Activated T-cell treated with anti-CD3 and anti-CD28 coated beads, Interleukin-2, amount 50 U/mL, for 48 hours (primary cell): Measurements from ENCODE around the gene SP7.
A peak's percentile ranks its signal among the peaks of the same experiment; 100 is the strongest.
"Not testable (repeated sequence)": the region's sequence is repeated elsewhere in the genome, so short reads cannot be mapped to it uniquely, and the experiment has no call there.

Experiments
- DNase-seq, 2 experiments: peaks; one replicate each; pipeline ENCODE4 v3.0.0-alpha.2; 2020

SP7 gene

DNA sequence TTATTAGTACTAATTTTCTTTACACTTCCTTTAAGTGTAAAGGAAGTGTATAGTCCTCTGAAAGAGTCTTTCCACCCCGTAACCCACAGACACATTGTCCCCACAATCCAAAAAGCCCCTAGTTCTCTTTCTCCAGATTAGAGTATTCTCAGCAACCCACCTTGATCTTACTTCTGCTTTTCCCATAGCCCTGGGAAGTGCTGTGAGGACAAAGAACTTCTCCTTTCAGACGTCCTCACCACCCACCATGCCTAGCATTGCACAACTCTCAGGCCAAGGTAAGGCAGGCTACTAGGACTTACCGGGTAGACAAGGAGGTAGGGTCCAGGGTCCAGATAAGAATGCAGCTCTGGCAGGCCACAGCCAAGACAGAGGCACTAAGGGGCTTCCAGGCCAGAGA lies 22.2 kb downstream of the SP7 start:
- no peak for DNase-seq

DNA sequence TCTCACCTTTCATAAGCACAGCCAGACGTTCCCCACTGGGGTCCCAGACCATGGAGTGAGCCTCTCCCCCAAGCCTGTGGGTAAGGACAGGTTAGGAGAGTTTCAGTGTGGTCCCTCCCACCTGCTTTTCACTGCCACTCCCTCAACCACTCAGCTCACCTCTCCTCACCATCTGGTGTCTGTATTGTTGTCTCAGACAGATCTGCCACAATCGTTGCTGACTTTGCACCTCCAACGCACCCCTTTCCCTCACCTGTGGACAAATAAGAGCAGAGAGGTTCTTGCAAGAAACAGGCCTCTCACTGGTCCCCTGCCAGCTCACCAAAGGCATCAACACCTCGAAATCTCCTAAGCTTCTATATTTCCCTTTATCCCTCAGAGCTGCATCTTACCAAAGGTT lies 27.9 kb downstream of the SP7 start:
- DNase-seq, result no peak

DNA sequence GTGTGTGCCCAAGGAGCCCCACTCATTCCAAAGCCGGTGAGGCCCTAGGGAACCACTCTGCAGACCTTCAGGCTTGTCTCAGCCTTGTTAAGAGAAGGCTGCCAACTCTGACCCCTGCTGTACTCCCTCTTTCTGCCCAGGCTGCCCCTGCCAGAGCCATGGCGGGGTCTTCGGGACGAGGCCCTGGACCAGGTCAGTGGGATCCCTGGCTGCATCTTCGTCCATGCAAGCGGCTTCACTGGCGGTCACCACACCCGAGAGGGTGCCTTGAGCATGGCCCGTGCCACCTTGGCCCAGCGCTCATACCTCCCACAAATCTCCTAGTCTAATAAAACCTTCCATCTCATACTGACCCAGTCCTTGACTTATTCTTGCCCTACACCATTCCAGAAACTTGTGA lies 29.3 kb downstream of the SP7 start:
- no peak for DNase-seq

DNA sequence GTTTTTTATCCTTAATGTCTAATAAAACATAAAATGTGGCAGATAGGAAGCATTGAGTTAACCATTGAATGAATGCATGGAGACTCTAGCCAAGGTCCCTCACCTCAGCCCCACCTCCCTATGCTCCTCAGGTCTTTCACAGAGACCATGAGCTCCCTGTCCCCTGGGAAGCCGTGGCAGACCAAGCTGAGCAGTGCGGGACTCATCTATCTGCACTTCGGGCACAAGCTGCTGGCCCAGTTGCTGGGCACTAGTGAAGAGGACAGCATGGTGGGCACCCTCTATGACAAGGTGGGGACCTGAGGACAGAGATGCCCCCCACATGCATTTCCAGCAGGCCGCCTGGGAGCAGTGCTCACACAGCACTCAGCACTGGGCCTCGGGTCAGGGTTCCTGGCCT lies 33.3 kb downstream of the SP7 start:
- DNase-seq, result no peak

DNA sequence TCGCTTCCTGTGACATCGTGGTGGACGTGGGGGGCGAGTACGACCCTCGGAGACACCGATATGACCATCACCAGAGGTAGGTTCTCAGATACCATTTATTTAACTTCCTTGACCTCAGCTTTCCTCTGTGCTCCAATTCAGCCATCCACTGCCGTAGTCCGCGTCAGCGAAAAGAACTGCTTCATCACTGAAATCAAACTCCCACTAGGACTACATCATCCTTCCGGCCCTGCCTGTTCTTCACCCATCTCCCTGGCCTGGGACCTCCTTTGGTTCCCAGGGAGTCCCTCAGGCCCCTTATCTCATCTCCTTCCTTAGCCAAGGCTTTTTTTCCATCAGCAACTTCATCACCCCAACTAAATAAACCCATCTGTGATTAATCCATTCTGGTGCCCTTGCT lies 36.0 kb downstream of the SP7 start:
- DNase-seq, result peak in 1 of 2 experiments; percentile 52

DNA sequence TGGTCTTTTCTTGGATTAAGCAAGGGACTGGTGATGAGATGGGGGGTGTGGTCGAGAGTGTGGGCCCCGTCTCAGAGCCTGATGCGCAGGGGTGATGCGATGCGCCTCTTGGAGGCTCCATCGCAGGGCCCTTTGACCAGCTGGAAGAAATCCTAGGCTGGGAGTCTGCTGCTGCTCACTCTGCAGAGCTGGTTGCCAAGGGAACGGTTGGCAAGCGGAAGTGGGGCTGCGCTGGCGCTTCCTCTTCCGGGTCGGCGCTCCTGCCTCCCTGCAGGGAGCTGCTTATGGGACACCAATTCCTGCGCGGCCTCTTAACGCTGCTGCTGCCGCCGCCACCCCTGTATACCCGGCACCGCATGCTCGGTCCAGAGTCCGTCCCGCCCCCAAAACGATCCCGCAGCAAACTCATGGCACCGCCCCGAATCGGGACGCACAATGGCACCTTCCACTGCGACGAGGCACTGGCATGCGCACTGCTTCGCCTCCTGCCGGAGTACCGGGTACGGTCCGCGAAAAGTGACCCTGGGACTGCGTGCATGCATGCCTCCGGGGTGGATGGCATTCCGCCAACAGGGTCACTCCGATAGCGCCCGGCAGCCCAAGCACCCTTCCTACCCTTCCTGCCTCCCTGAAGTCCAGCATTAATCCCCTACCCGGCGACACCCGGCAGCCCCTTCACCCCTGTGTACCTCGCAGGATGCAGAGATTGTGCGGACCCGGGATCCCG lies 36.5 kb downstream of the SP7 start, which contains the start of gene MYG1:
Gene MYG1, plus strand, starts transcription at position 242 of the 727 bp plus-strand sequence. Its CDS starts 43 bp downstream, at position 285.
- DNase-seq, result peak; percentile 87 to 90

DNA sequence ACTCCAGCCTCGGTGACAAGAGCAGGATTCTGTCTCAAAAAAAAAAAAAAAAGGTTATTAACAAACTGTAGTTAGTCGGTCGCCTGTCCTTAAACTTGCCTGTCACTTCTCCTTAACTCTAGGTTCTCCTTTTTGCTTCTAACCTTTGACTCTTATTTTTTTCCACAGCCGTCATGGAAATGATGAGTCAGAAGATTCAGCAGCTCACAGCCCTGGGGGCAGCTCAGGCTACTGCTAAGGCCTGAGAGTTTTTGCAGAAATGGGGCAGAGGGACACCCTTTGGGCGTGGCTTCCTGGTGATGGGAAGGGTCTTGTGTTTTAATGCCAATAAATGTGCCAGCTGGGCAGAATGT lies 37.1 kb downstream of the SP7 start:
- DNase-seq, result no peak

DNA sequence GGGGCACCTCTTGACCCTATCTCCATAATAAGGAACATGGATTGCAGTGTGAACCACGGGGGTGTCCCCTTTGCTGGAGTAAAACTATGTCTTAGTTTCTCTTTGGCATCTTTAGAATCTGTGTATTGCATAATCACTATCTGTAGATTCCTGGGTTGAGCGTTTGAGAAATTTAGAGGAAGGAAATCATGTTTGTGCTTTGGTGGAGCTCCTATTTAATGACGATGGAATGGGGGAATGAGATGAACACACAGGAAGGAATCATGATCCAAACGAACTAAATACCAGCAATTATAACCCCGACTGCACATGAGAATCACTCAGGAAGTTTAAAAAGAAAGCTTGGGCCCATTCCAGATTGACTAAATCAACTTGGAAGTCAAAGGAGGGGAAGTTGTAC lies 38.0 kb downstream of the SP7 start:
- no peak for DNase-seq

DNA sequence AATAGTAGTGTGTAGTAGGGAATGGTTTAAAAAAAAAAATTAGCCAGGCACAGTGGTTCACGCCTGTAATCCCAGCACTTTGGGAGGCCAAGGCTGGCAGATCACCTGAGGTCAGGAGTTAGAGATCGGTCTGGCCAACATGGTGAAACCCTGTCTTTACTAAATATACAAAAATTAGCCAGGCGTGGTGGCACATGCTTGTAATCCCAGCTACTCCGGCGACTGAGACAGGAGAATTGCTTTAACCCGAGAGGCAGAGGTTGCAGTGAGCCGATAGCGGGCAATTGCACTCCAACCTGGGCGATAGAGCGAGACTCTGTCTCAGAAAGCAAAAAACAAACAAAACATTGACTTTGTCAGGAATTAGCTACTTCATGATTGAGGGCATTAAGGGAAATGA lies 39.0 kb downstream of the SP7 start:
- DNase-seq, result not testable (repeated sequence)

DNA sequence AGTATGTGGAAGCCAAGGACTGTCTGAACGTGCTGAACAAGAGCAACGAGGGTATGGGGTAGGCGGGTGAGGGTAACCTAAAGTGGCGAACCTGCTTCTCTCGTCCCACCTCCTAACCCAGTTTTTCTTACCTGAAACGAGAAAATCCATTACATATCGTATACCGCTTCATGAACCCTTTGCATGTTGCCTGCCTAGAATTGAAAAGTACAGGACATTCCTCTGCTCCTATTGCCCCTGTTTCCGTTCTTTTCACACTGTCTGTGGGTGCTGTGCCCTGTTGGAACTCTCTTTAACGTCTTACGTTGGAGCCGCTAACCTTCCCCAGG lies 40.3 kb downstream of the SP7 start:
- no peak for DNase-seq

DNA sequence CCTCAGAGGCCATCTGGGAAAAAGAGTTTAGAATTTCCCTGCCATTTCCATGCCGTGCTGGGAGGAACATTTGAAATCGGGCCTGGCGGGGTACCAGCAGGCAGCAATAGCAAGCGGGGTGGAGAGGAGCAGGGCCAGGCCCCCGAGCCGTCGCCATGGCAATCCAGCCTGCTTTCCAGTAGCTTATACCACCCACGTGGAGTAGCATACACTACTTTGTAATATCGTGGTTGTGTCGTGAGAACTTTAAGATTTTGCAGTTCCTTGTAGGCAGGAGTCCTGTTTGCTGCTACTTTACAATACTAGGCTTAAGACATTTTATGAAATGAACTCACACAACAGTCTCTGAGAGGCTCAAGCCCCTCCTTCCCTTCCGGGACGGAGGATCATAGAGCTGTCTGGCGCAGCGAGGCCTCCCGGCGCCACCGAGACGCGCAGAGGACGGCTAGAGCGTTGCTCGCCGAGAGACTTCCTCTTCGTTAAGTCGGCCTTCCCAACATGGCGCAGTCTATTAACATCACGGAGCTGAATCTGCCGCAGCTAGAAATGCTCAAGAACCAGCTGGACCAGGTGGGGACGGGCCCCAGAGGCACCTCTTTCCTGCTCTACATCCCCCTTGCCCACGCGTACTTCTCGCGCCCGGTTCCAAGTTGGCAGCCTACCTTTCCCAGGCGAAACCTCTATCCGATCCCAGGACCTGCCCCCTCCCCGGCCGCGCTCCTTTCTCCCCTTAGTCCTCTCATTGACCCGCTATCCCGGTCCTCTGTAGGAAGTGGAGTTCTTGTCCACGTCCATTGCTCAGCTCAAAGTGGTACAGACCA lies 40.9 kb downstream of the SP7 start, which contains the start of gene PFDN5:
Gene PFDN5, plus strand, starts transcription at position 473 of the 821 bp plus-strand sequence. Its CDS starts 26 bp downstream, at position 499.
- peak; percentile 87 to 89 for DNase-seq

DNA sequence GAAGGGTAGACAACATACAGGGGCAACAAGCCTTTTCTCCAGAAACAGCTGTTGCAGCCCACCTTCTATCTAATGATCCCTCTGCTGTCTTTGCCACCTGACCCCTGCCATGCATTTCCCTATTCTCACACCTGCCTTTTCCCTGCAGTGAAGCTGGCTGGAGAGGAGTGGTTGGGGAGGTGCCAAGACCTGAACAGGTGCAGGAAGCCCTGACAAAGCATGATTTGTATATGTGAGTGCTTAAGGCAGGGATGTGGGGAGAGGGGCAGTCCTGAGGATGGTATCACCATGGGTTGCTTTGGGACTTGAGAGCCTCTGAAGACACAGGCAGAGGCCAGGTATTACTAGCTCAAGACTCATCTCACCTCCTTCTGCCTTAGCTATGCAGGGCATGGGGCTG lies 43.7 kb downstream of the SP7 start:
- DNase-seq, result no peak

DNA sequence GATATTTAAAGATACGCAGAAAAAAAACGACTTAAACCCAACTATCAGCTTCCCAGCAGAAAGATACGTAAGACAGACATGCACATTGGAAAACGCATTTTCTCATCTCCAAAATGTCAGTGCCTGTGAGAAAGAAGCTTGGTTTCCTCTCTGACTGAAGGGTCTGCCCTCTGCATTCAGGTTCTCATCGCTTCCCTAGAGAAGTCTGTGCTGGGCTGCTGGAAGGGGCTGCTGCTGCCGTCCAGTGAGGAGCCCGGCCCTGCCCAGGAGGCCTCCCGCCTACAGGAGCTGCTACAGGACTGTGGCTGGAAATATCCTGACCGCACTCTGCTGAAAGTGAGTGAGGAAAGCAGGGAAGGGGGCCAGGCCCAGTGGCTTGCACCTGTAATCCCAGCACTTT lies 45.5 kb downstream of the SP7 start:
- peak; percentile 30 to 37 for DNase-seq

DNA sequence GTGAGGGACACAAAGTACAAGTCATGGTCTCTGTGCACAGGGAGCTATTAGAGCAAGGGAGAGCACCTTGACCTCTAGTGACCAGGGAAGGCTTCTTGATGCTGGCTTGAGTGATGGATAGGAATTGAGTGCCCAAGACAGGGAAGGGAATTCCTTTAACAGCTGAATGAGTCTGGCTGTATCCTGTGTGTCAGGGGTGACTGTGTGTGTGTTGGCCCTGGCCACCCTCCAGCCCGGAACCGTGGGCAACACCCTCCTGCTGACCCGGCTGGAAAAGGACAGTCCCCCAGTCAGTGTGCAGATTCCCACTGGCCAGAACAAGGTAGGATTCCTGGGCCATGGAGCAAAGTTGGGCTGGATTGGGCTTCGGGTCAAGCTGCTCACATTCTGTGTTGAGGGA lies 46.3 kb downstream of the SP7 start:
- DNase-seq, result no peak

DNA sequence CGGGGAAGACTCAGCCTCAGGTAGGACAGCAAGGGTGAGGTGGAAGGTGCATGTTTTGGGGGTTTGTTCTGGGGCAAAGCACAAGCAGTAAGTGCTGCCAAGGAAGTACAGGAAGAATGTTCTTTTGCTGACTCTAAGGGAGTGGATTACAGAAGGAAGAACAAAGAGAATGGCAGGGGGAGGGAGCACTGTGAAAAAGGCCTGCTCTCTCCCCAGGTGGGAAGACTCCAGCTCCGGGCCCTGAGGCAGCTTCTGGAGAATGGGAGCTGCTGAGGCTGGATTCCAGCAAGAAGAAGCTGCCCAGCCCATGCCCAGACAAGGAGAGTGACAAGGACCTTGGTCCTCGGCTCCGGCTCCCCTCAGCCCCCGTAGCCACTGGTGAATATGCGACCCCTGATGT lies 47.8 kb downstream of the SP7 start:
- DNase-seq, result no peak

DNA sequence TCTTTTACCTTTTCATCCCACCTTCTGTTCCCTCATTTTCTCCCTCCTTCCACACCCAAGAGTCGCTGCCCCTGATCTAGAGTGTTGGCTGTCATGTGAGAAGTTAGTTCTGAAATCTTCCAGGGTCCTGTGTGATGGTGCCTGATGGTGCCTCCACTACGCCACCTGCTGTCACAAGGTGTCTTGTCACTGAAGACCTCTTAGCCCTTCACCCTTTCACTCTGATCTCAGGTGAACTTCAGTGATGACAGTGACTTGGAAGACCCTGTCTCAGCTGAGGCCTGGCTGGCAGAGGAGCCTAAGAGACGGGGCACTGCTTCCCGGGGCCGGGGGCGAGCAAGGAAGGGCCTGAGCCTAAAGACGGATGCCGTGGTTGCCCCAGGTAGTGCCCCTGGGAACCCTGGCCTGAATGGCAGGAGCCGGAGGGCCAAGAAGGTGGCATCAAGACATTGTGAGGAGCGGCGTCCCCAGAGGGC lies 48.4 kb downstream of the SP7 start:
- DNase-seq, result peak; percentile 73

DNA sequence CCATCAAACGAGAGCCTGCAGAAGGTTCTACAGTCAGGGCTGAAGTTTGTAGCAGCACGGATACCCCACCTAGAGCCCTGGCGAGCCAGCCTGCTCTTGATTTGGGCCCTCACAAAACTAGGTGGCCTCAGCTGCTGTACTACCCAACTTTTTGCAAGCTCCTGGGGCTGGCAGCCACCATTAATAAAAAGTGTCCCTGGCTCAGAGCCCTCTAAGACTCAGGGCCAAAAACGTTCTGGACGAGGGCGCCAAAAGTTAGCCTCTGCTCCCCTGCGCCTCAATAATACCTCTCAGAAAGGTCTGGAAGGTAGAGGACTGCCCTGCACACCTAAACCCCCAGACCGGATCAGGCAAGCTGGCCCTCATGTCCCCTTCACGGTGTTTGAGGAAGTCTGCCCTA lies 49.7 kb downstream of the SP7 start:
- no peak for DNase-seq

DNA sequence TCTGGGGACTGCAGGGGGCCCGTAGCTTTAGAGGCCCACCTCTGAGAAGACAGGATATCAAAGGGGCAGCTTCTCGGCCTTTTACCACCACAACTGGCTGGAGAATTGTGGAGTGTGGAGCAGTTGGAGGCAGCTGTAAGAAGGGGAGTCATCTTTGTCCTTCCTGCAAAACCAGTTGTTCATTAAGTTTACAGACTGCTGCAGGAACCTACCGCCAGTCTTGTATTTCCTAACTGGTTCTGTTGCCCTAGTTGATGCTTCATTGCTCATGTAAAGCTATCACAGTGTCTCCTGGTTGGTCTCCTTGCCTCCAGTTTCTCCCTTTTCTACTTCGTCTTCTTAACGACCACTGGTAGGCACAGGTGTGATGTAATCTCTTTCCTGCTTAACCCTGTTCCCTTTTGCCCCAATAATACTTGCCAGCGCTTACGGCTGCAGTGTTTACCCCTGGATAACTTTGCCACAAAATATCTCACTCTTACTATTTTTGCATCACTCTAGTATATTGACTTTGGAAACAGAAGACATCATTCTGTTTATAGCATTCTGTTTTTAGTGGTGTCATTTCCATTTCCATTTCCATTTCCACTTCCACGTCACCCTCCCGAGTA lies 56.2 kb downstream of the SP7 start:
- DNase-seq, result no peak

DNA sequence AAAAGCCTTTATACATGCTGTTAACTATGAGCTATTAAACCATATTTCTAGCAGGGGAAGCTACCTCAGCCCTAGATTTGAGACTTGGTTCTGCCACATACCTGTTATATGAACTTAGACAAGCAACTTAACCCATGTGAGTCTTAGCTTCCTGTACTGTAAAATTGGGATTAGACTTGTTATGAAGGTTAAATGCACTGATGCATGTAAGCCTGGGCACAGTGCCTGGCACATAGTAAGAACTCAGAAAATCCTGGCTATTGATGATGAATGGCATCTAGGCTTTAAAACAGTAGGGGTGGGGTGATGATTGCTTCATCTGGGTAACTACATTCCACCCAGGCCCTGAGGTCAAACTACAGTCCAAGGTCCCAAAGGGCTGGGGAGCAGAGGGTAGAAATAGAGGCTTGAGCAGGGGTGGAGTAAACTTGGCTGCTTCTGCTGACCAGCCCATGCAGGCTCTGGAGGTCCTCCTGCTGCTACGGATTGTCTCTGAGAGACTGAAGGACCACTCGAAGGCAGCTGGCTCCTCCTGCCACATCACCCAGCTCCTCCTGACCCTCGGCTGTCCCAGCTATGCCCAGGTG lies 56.8 kb downstream of the SP7 start:
- no peak for DNase-seq

DNA sequence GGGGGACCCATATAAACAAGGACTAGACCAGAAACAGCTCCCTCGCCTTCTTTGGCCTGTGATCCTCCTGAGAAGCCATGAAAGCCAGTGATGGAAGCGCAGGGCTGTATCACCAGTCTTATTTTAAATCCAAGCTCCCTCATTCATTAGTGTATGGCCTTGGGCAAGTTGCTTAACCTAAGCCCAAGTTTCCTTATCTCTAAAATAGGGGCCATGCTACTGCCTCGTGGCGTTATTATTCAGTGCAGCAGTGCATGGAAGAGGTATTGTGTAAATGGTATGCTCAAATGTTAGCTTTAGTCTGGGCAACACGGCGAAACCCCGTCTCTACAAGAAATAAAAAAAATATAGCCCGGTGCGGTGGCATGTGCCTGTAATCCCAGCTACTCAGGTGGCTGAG lies 58.2 kb downstream of the SP7 start:
- no peak for DNase-seq
